Activated CD8-positive, alpha-beta T cell treated with anti-CD3 and anti-CD28 coated beads for 36 hours (primary cell): Measurements from ENCODE around the gene ACTG2. TPM values are rescaled to one million over a fixed set of nuclear protein-coding genes. Genes with fewer than 3 reads are reported as not detected.
A peak's percentile ranks its signal among the peaks of the same experiment; 100 is the strongest.

Source experiments
- ATAC-seq: fragments of 200-7000 bp; cut with Tn5 transposase; one replicate; pipeline ENCODE4 v1.10.0; 2021; ENCODE audit warnings: mild to moderate bottlenecking, moderate library complexity
- CTCF ChIA-PET: fragments of 350-600 bp; sonication (Branson Sonifier 250); formaldehyde crosslinking; loops from one replicate; lab custom pipeline; 2021; ENCODE audit warnings: antibody characterized with exemption; lab: Charles Lee
- POLR2A ChIA-PET: fragments of 350-600 bp; sonication (Branson Sonifier 250); formaldehyde crosslinking; loops from one replicate; lab custom pipeline; 2021; ENCODE audit warnings: antibody characterized with exemption; lab: Charles Lee
- DNase-seq: peaks from one replicate; pipeline ENCODE4 v3.0.0-alpha.2; 2020
- H3K27ac Mint-ChIP-seq: one replicate; pipeline ENCODE4 v1.8.0; 2021; ENCODE audit warnings: mild to moderate bottlenecking, mixed read lengths
- H3K27me3 Mint-ChIP-seq: one replicate; pipeline ENCODE4 v1.8.0; 2021; ENCODE audit warnings: mixed read lengths
- H3K36me3 Mint-ChIP-seq: one replicate; pipeline ENCODE4 v1.8.0; 2021; ENCODE audit warnings: low read depth, mixed read lengths
- H3K4me1 Mint-ChIP-seq: one replicate; pipeline ENCODE4 v1.8.0; 2021; ENCODE audit warnings: low read depth, mixed read lengths
- H3K4me3 Mint-ChIP-seq: one replicate; pipeline ENCODE4 v1.8.0; 2021; ENCODE audit warnings: mild to moderate bottlenecking, moderate library complexity, mixed read lengths
- H3K9me3 Mint-ChIP-seq: one replicate; pipeline ENCODE4 v1.8.0; 2021; ENCODE audit warnings: mixed read lengths
- intact Hi-C: fragments of 100-400 bp; cut with micrococcal nuclease; formaldehyde crosslinking; loops from one replicate; pipeline ENCODE4 v1.10.0; 2022
- total RNA-seq, 2 experiments: library from RNA; stranded (reverse); gene quantifications; one replicate each; pipeline ENCODE4 v1.2.3, GENCODE V29; 2021
- TF ChIP-seq, protein P1 (sequence below): fragments of 200-600 bp; IDR thresholded peaks from one replicate; pipeline ENCODE4 v1.8.0; 2022; ENCODE audit warnings: antibody characterized with exemption, mild to moderate bottlenecking

ACTG2 gene
- total RNA-seq, 2 experiments from 2014 or later = 0.11 to 0.27 TPM

DNA sequence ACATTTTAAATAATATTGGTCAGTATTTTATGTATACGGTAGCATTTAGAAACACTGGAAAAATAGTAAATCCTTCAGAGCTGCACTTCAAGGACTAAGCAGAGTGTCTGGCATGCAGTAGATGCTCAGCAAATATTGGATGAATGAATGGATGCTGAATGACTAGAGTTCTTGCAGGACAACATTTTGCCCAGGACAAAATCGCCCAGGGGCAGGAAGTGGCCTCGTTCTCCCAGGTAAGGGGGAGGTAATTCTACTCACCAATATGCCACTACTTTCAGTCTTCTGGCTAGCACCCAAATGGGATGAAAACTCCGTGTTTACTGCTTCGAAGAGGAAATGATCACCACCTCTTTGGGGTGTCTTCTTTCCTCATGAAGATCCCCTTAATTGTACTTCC, 29.9 kb downstream of the ACTG2 start:
- ATAC-seq = no peak
- TF ChIP-seq, protein P1, sequence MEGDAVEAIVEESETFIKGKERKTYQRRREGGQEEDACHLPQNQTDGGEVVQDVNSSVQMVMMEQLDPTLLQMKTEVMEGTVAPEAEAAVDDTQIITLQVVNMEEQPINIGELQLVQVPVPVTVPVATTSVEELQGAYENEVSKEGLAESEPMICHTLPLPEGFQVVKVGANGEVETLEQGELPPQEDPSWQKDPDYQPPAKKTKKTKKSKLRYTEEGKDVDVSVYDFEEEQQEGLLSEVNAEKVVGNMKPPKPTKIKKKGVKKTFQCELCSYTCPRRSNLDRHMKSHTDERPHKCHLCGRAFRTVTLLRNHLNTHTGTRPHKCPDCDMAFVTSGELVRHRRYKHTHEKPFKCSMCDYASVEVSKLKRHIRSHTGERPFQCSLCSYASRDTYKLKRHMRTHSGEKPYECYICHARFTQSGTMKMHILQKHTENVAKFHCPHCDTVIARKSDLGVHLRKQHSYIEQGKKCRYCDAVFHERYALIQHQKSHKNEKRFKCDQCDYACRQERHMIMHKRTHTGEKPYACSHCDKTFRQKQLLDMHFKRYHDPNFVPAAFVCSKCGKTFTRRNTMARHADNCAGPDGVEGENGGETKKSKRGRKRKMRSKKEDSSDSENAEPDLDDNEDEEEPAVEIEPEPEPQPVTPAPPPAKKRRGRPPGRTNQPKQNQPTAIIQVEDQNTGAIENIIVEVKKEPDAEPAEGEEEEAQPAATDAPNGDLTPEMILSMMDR = no peak
- intact Hi-C loops = no loop called here
- peaks cover 2% of the 10 kb centered on the region for H3K36me3 Mint-ChIP-seq
- no peaks in the 10 kb centered on the region for H3K9me3 Mint-ChIP-seq
- ChIA-PET CTCF (interaction anchor here (0.8 to 1.4 kb wide), 3 partner anchors 14 to 191 kb away, joined by 3 read pairs; no protein-coding TSS in a partner anchor), POLR2A (no interaction called here)
- H3K27ac Mint-ChIP-seq = no peak overlapping the region
- H3K27me3 Mint-ChIP-seq = no peaks in the 10 kb centered on the region
- peaks cover 13% of the 10 kb centered on the region for H3K4me1 Mint-ChIP-seq
- no peak overlapping the region for H3K4me3 Mint-ChIP-seq
- no peak for DNase-seq

GRCh38 chr2:73925033-73925704, 32.4 kb downstream of the ACTG2 start:
- H3K9me3 Mint-ChIP-seq = no peaks in the 10 kb centered on the region
- no peak overlapping the region for H3K27ac Mint-ChIP-seq
- ChIA-PET CTCF (interaction anchor here (1.0 to 1.3 kb wide), 3 partner anchors 16 to 253 kb away, joined by 3 to 4 read pairs (median 3); partner anchors contain the start of gene MOB1A), POLR2A (interaction anchor here (0.6 to 1.5 kb wide), 3 partner anchors 16 to 54 kb away, joined by 3 to 4 read pairs (median 3); no protein-coding TSS in a partner anchor)
- no peak overlapping the region for H3K4me3 Mint-ChIP-seq
- no peak for ATAC-seq
- peak; percentile 27 for DNase-seq
- TF ChIP-seq, protein P1 = no peak
- intact Hi-C loops = loop anchor here (5.0 kb wide), 1 partner anchor 52 kb away; no protein-coding TSS in a partner anchor
- H3K4me1 Mint-ChIP-seq = peaks cover 38% of the 10 kb centered on the region
- H3K36me3 Mint-ChIP-seq = peaks cover 20% of the 10 kb centered on the region
- H3K27me3 Mint-ChIP-seq = no peaks in the 10 kb centered on the region

- ATAC-seq = no peak
- no peak for DNase-seq
- H3K27me3 Mint-ChIP-seq = no peaks in the 10 kb centered on the region
- peaks cover 41% of the 10 kb centered on the region for H3K4me1 Mint-ChIP-seq
- H3K4me3 Mint-ChIP-seq = peak overlapping the region; percentile 93
- intact Hi-C loops = loop anchor here (5.0 kb wide), 1 partner anchor 51 kb away; no protein-coding TSS in a partner anchor
- peak overlapping the region; percentile 96 for H3K27ac Mint-ChIP-seq
- TF ChIP-seq, protein P1 = no peak
- no peaks in the 10 kb centered on the region for H3K9me3 Mint-ChIP-seq
- CTCF ChIA-PET = interaction anchor here (1.1 to 1.3 kb wide), 2 partner anchors 17 to 253 kb away, joined by 3 to 4 read pairs; partner anchors contain the start of gene MOB1A
- POLR2A ChIA-PET = interaction anchor here (1.5 kb wide), 1 partner anchor 53 kb away, joined by 3 read pairs; no protein-coding TSS in a partner anchor
- peaks cover 22% of the 10 kb centered on the region for H3K36me3 Mint-ChIP-seq
Measured at GRCh38 chr2:73925853-73926492, 33.2 kb downstream of the ACTG2 start.

- Mint-ChIP-seq H3K27me3 (no peaks in the 10 kb centered on the region), H3K4me3 (peak within 1 kb of the TSS; percentile 93), H3K36me3 (peaks cover 30% of the 10 kb centered on the region), H3K4me1 (peaks cover 48% of the 10 kb centered on the region), H3K27ac (peak within 1 kb of the TSS; percentile 96), H3K9me3 (no peaks in the 10 kb centered on the region)
- peak; percentile 99 for ATAC-seq
- DNase-seq = peak; percentile 99
- intact Hi-C loops = loop anchor here (5.0 kb wide), 1 partner anchor 51 kb away; no protein-coding TSS in a partner anchor
- TF ChIP-seq, protein P1 = no peak
- POLR2A ChIA-PET = interaction anchor here (0.6 to 1.0 kb wide), 5 partner anchors 9 to 61 kb away, joined by 3 to 4 read pairs (median 3); partner anchors contain the start of gene ACTG2
- CTCF ChIA-PET = interaction anchor here (1.0 to 1.2 kb wide), 2 partner anchors 19 to 100 kb away, joined by 3 to 4 read pairs; no protein-coding TSS in a partner anchor
Measured at GRCh38 chr2:73926493-73927327, 33.9 kb downstream of the ACTG2 start, which contains the start of gene DGUOK. TSS of gene DGUOK (plus strand) at chr2:73926880. CDS start at chr2:73926911, 31 bp downstream.
